H54 (cell line): ENCODE results near the gene EXOSC10.
"Not testable (repeated sequence)": the region's sequence is repeated elsewhere in the genome, so short reads cannot be mapped to it uniquely, and the experiment has no call there.

Source experiments
- DNase-seq: peaks from one replicate; pipeline ENCODE4 v3.0.0; 2011; ENCODE audit warnings: low spot score, mixed read lengths; ENCODE audit not compliant: insufficient read length
- FAIRE-seq: peaks from 3 replicates; lab custom pipeline; 2011; peaks lifted over from hg19 to GRCh38; lab: Jason Lieb, UNC
- POLR2A ChIP-seq: IDR thresholded peaks from 2 replicates; pipeline ENCODE4 v1.6.1; 2011; ENCODE audit warnings: low read depth, mild to moderate bottlenecking, low read length

The EXOSC10 gene

GRCh38 chr1:11080931-11081330 lies 18.7 kb downstream of the EXOSC10 start:
- no peak for TF ChIP-seq POLR2A
- FAIRE-seq = no peak
- DNase-seq = no peak

GRCh38 chr1:11078631-11079030 lies 21.0 kb downstream of the EXOSC10 start:
- TF ChIP-seq POLR2A = no peak
- DNase-seq (no peak), FAIRE-seq (peak; percentile 45)

- not testable (repeated sequence) for FAIRE-seq, DNase-seq
Observed at GRCh38 chr1:11073398-11073797, 26.3 kb downstream of the EXOSC10 start.

GRCh38 chr1:11072216-11072917 lies 27.3 kb downstream of the EXOSC10 start:
- FAIRE-seq (no peak), DNase-seq (no peak)
- no peak for TF ChIP-seq POLR2A

GRCh38 chr1:11071463-11072215 lies 28.0 kb downstream of the EXOSC10 start:
- DNase-seq (no peak), FAIRE-seq (no peak)
- TF ChIP-seq POLR2A = no peak

GRCh38 chr1:11070876-11071275 lies 28.8 kb downstream of the EXOSC10 start:
- DNase-seq = no peak
- TF ChIP-seq POLR2A = no peak
- no peak for FAIRE-seq

GRCh38 chr1:11068600-11069473 lies 30.8 kb downstream of the EXOSC10 start:
- DNase-seq = no peak
- FAIRE-seq = no peak
- TF ChIP-seq POLR2A = no peak

- TF ChIP-seq POLR2A = no peak
- FAIRE-seq = no peak
- no peak for DNase-seq
Observed at GRCh38 chr1:11067716-11068599, 31.7 kb downstream of the EXOSC10 start.

- FAIRE-seq (no peak), DNase-seq (no peak)
- no peak for TF ChIP-seq POLR2A
Observed at GRCh38 chr1:11065796-11066195, 33.9 kb downstream of the EXOSC10 start.

GRCh38 chr1:11064942-11065341 lies 34.7 kb downstream of the EXOSC10 start:
- no peak for FAIRE-seq
- TF ChIP-seq POLR2A = no peak
- no peak for DNase-seq

- not testable (repeated sequence) for DNase-seq, FAIRE-seq
Observed at GRCh38 chr1:11063937-11064537, 35.6 kb downstream of the EXOSC10 start.

- peak; percentile 47 for DNase-seq
- FAIRE-seq = no peak
- TF ChIP-seq POLR2A = no peak
Observed at GRCh38 chr1:11062965-11063401, 36.7 kb downstream of the EXOSC10 start.
